Measurements from ENCODE around the gene EOLA1.
"Not testable (repeated sequence)": the region's sequence is repeated elsewhere in the genome, so short reads cannot be mapped to it uniquely, and the experiment has no call there.

EOLA1 gene

DNA sequence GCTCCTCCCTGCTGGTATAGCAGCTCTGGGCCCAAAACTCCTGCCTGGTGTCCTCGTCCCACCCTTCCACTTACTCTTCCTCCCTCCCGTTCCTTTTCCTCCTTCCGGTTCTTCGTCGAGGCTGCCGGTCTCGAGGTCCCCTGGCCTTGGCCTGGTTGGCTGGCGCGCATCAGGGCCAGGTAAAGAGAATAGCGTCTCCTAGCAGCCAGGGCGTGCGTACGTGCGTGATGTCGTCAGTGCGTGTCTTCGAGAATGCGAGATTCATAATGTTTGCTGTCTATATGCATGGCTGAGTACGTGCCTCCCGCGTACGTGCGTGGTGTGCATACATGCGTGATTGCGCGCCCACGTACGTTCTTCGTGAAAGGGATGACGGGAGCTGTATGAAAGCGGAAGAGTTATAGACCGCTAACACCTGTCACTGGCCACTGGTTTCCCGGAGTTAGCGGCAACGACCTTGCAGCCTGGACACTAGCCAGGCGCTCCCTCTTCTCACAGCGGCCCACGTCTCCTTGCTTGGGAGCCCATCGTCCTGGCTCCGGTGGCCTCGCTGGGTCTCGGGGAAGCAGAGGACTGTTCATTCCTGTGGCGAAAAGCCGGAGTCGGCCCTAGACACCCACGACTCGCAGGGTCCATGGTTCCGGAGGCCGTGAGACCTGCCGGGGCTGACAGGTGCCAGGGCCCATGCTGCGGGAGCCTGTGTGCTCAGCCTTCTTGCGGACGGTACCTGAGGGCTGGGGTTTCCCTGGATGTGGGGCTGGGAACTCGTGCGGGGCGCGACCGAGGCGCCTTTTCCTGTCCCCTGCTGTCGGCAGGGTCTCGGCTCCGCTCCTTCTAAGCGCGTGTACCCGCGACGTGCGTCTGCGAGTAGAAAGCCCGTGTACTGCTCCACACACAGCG lies at the start of gene EOLA1:
Gene EOLA1 (plus strand): TSS at position 392 of the 900 bp plus-strand sequence. CDS start 4,619 bp downstream, outside the sequence.
- DNase-seq: no peak

DNA sequence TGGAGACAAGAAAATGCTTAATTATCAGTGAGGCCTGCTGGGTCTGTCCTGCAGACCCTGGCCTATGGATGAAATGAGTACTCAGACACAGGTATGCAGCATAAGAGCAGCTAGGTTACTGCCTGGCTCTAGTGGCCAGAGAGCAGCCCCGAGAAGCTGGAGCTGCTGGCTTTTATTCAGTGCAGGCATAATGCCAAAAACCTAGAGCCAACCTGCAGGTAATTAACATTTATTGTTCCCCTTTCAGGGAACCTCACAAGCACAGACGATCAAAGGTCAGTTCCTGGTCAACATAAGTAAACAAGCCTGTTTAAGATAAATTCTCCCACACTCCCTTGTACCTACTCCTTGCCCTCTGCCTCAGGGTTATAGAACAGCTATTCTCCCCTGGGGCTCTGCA lies 49.0 kb upstream of the EOLA1 start:
- DNase-seq: no peak

DNA sequence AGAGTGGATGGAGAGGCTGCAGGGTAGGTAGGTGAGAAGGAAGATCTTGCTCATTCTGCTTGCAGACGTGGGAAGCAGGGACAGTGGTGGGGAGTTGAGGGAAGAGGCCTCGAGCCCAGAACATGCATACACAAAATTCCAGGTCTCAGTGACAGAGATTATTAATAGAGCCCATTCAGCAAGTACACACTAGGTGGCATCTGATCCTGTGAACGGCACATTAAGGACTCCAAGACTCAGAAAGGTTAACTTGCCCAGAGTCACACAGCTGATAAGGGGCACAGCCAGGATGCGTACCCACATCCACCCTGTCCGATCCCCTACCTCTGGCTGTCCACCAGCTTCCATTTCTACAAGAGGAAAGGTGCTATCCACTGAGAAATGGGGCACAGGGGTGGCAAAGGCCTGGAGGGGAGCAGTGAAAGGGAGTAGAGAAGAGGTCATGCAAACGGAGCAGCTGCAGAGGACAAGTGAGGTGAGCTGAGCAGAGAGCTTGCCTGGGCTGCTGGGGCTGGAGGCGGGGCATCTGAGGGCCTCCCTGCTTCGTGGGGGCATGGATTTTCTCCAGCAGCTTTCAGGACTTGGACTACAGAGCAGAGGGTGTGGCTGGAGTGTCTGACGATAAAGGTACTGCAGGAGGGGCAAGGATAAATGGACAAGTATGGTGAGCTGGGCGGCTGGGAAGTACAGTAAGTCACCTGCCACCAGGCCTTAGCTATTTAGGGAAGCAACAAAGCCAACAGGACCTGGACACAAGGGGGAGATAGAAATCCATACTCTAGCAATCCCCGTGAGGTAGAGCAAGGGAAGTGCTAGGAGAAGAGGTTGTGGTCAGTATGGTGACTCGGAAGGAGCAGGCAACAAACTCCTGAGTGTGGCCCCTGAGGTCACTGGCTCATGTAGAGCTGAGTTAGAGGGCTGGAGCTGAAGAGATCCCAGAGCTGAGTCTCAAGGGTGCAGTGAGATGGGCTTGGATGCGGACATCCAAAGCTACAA lies 46.9 kb upstream of the EOLA1 start:
- no peak for DNase-seq

DNA sequence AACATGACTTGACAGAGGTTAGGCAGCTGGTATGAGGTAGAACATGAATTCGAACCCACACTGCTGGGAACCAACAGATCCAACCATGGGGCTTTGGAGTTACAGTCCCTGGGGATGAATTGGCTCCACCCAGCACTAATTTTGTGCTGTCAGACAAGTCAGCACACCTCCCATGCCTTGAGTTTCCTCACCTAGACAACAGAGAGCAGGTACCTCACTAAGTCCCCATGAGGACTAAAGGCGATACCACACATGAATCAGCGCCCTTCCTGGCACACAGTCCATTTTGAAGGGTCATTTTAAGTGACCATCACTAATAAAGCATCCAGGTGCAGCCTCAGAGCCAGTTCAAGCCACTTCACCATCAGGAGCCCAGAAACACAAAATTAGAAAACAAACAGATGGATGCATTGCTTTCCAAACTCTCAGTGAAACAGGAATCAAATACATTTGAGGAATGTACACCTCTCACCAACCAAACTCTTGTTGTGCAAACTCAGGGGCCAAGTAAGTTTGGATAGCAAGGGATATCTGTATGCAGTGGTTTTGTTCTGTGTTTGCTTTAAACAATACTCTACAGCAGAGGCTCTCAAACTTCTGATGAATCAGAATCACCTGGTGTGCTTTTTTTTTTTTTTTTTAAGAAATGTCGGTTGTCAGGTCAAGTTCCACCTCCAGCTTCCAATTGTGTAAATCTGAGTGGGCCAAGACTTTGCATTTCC lies 45.8 kb upstream of the EOLA1 start:
- no peak for DNase-seq

DNA sequence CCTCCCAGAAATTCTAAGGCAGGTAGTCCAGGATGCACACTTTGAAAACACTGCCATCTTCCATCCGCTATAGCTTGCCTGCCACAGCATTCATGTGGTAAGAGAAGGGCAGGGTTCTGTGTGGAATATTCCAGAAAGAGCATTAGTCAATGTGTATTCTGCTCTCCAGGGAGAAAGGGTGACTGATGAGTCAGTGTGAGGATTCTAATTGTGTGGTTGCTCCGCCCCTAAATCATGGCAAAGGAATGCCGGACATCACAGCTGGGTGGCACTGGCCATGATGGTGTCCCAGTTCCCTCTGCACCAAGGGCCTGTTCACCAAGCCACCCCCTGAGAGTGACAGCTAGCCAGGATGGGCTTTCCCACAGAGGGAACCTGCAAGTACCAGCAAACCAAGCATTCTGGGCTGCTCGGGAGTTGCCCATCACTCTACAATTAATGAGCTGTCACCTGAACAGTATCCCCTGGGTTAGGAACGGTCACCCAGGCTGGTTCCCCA lies 45.2 kb upstream of the EOLA1 start:
- no peak for DNase-seq

DNA sequence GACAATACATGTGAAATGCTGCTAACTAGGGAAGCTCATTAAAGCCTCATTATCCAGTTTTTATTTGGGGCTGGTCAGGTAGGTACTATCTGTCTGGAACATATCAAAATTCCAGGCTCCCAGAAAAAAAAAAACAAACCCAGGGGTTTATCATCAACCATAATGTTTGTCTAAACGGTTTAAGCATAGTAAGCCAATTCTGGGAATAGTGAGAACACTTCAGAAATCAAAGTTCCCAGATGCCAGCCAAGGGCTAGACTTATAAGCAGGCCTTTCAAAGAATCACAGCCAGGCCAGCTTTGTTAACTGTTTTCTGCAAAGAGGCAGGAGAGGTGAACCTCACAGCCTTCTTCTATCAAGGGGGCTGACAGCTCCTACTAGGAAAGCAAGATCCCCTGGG lies 43.8 kb upstream of the EOLA1 start:
- no peak for DNase-seq

DNA sequence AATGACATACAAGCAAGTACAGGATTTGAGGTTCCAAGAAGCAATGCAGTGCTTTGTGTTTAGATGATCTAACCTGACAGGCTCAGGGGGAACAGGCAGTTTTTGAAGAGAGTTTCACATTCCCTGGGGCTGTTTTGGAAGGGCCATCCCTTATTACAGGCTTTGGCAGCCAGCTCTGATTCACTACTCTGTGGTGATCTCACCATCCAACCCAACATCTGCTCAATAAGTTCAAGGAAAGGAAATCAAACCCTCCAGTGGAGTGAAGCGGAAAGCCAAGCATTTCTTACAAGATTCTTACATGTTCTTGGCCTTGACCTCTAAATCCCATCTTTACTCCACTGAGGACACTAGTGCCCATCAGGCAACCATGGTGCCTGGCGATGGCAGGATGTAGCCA lies 43.2 kb upstream of the EOLA1 start:
- no peak for DNase-seq

DNA sequence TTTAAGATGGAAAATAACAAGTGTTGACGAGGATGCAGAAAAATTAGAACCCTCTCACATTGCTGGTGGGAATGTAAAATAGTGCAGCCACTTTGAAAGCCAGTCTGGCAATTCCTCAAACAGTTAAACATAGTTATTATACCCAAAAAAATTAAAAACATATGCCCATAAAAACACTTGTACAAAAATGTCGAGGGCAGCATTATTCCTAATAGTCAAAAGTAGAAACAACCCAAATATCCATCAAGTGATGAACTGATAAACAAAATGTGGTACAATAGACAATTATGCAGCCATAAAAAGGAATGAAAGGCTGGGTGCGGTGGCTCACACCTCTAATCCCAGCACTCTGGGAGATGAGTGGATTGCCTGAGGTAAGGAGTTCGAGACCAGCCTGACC lies 42.0 kb upstream of the EOLA1 start:
- DNase-seq: no peak

DNA sequence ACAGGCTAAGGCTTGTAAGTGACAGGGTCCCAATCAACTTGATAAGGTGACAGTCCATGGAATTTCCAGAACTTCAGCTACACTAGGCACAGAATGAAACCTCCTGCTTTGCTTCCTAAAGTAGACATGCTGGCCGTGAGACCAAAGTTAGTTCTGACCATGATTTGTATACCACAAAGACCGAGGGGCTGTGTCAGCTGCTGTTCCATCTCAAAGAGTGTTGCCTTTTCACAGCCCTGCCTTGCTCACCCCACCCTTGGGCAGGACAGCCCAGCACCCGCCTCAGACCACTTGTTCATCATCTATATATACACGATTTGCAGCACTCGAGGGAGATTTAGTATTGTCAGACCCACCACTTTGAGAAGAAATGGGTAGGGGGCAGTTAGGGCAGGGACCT lies 41.0 kb upstream of the EOLA1 start:
- DNase-seq: no peak

DNA sequence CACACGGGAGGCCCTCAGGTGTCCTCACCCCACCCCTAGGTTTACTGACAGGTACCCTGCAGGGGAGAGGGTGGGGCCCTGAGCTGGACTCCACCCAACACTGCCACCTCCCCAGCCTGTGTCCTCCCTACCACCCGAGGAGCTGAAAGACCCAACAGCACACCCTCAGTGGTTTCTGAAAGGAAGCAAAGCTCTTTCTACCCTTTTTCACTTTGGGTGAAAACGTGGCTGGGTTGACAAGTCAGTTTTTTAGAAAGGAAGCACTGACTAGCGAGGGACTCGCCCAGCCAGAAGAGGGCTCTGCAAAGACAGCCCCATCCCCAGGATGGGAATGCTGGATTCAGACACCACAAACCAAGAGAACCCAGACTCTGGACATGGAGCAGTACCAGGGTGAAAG lies 37.9 kb upstream of the EOLA1 start:
- not testable (repeated sequence) for DNase-seq

DNA sequence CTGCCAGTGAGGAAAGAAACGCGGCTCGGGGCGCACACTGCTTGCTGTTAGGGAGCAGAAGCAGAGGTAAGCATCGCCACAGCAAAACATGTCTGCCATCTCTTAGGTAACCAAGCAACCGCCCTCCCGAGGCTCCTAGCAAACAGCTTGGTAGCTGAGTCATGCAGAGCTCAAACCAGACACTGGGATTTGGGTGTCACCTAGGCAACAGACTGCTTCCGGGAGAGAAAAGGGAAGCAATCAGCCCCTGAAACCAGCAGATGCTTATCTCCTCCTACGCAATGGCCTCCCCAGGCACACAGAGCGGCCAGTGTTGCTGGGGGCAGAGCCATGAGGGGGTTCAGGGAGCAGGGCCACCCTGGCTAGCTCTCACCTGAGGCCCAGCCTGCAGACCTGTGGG lies 37.4 kb upstream of the EOLA1 start:
- not testable (repeated sequence) for DNase-seq

DNA sequence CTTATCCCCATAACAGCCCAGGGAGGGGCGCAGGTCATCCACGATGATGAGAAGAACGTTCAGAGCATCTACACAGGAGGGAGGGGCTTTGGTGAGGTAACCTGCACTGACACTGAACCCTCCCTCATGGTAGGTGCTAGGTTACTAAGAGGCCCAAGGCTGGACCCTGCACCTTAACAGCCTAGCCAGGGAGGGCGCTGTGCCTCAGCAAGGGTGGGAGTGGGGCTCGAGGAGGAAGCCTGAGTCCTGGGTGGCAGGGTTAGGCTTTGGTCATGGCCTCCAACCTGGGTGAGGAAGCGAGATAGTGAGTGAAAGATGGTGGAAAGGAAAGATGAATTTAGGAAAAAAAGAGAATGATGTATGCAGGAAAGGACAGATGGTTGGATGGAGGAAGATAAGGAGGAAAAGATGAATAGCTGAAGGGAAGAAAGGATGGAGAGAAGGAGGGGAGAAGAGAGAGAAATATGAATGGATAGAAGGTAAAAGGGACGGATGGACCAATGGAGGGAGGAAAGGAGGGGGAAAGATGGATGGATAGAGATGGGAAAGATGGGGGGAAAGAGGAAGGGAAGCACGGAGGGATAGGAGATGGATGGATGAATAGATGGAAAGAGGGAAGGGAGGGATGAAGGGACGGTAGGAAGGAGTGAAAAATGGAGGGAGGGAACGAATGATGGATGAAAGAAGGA lies 36.4 kb upstream of the EOLA1 start:
- no peak for DNase-seq

DNA sequence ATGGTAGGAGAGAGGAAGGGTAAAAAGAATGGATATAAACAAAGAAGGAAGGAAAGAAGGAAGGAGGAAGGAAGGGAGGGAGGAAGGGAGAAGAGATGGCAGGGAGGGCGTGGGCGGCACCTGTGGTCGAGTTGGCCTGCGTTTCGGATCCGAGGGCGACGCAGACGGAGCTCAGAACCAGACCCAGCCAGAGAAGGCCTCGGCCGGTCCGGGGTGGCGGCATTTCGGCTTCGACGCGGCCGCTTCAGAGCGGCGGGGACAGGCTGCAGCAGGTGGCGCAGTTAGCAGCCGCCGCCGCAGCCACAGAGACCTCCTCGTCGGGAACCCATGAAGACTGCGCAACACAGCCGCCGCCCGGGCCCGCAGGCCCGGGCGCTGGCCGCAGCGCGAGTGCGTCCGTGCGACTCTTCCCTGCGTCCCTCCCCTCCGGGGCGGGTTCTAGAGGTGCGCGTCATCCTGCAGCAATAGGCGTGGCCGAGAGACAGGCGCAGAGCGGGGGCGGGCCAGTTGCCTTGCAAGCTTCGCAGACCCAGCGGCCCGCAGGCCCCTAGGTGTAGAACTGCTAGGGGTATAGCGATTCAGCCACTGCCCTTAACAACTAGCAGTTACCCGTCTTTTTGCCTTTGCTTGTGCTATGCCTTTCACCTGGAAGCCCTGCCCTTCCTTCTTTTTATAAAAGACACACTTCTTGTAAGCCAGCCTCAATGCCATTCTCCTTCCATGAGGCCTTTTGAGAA lies 35.7 kb upstream of the EOLA1 start, which contains the start of gene IDS:
Gene IDS (minus strand): TSS at position 392 of the 737 bp plus-strand sequence. CDS start 169 bp downstream, at position 223.
- DNase-seq: peak; percentile 68

DNA sequence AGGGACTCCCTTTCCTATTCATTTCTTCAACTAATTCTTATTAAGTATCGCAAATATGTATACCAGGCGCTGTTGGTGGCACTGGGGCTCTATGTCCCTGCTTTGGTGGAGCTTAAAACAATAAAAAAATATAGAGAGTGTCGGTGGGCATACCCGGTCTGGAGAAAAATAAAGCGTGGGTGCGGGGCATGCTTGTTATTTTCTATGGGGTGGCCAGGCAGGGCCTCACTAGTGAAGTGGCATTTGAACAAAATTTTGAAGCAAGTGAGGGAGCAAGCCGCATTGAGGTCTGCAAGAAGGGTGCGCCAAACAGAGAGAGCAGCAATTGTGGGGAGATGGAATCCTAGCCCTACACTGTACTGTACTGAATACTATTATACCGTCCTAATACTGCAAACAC lies 35.1 kb upstream of the EOLA1 start:
- DNase-seq: no peak

DNA sequence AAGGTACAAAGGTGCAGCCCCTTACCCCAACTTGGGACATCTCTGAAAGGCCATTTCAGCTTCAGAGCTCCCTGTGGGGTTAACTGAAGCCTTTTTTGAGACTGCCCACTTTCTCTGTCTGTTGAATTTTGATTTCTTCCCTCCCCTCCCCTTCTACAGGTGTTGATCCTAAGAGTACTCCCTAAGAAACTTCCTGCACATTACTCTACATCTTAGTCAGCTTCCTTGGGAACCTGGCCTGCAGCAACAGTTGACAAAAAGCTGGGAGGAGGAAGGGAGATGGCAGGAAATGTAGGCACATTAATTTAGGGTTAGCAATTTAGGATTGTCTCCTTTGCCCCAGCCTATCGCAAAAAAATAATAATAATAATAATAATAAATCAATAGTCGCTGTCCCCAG lies 34.5 kb upstream of the EOLA1 start:
- DNase-seq: no peak

DNA sequence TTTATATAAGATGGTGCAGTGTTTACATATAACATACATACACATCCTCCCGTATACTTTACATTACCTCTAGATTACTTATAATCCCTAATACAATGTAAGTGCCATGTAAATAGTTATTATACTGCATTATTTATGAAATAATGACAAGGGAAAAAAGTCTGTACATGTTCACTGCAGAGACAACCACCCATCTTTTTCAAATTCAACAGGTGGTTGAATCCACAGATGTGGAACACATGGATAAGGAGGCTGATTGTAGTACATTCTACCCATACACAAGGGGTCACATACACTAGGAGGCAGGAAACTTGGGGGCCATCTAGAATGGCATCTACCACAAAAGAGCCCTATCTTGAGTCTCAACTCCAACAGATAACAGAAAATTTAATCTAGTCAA lies 32.3 kb upstream of the EOLA1 start:
- no peak for DNase-seq

DNA sequence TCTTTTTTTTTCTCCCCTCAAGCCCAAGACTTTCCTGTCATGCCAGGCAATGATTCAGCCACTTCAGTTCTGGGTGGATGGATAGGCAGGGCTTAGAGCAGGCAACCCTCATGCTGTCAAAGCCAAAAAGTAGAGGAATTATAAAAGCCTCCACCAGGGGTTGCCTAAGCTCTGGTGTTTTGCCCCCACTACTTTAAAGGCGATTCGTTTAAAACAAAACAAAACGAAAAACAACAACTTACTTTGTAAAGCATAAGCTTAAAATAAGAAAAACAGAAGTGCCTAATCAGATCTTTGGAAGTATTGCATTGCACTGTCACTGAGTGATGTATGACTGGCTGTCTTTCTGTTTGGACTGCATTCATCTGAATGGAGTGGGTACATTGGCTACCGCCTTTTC lies 30.4 kb upstream of the EOLA1 start:
- no peak for DNase-seq

DNA sequence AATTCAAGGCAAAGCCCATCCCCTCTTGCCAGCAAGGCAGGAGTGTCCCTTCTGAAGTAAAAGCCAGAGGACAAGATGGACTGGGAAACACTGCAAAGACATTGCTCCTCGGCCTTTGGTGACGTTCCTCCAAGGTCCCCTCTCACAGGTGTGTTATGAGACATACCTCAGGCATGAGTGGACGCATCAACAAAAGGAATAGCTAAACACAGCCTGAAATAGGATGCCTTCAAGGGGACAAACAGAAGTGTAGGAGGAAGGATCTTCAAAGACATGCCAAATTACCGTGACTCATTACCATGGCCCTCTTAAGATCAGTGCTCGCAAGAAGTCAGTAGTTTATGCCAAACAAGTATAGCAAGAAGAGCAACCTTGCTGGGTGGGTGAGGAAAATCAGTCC lies 29.7 kb upstream of the EOLA1 start:
- no peak for DNase-seq

DNA sequence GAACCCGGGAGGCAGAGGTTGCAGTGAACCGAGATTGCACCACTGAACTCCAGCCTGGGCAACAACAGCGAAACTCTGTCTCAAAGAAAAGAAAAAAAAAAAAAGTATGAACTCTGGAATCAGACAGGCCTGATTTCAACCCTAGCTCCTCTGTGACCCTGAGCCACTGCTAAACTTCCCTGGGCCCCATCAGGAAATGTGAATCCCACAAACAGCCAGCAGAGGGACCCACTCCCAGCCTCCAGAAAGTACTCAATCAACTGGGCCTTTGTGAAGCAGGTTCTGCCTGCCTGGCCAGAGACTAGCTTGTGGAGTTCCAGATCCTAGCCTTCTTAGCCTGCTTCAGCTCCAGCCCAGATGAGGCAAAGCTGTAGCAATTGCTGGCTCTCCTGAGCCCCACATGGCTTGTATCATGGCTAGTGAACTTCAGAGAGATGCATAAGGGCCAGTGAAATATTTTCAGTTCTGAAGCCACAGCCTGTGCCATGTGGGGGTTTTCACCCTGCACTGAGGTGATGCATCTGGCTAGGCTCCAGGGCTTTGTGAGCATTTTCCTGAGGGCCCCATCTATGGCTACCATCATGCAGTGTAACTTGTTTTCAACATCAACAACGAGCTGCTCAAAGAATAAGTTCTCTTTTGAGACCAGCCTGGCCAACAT lies 28.5 kb upstream of the EOLA1 start:
- DNase-seq: peak; percentile 1

DNA sequence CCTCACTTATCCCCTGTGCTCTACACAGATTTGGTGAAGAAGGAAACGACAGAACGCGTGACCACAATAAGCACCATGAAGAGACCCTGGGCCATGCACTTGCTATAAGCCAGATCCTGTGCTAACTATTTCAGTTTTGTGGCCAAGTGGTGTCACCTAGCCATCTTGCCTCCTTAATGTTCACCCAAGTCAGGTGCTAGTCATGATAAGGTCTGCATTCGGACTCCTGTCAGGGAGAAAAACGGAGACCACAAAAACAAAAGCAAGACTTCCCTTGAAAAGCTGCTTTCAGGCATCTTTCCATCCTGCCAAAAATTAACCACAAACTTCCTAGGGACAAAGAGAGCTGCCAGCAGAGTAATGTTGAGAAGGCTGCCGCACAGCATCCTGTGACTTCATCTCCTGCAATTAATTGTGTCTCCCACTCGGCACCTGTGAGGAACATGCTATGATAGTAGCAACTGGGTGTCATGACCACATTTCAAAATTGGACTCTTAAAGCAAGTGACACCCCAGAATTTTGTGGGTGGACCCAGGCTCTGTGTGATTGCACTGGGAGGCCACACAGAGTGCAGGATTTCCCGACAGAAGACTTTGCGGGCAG lies 26.9 kb upstream of the EOLA1 start:
- no peak for DNase-seq

All from NCI-H1048 (cell line).